Measurements from ENCODE around the gene TENT4B. TPM values are rescaled to one million over a fixed set of nuclear protein-coding genes. Genes with fewer than 3 reads are reported as not detected.

TENT4B gene
- total RNA-seq, 4 donors from 2014 or later: 10.7 to 15.6 (median 13.2) TPM

DNA sequence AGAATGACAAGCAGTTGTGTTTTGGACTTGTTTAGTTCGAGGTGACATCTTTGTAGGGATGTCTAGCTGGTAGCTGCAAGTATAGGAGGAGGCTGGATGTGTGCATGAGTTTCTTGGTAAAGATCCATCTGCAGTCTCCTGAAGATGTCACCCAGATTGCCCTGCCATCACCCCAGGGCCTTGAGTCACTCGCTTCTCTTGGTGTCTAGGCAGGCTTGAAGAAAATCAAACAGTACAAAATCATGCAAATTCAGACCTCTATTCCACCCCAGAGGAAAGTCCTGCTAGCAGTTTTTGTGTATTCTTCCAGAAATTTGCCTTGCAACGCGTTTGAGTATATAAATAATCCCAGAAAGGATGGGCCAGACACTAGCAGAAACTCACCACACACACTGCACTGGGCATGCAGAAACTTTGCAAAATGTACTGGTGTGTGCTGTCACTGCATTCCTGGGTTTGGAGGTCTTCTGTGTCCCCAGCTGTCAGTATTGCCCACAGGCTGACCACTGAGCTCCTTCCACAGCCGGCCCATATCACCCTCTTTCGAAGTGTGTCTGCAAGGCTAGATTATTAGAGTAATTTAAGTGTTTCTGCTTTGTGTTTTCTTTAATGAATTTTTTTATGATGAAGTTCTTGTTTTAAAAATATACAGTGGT, 51.5 kb downstream of the TENT4B start:
- no peak for TF ChIP-seq CTCF (IDR thresholded peaks at IDR 0.05)
- ATAC-seq (ENCODE audit: low FRiP score) (no peak), DNase-seq (ENCODE audit: low spot score) (no peak)

- TF ChIP-seq CTCF (IDR thresholded peaks at IDR 0.05): no peak
- no peak for DNase-seq (ENCODE audit: low spot score)
- ATAC-seq (ENCODE audit: low FRiP score): peak; percentile 41
Measured at GRCh38 chr16:50207652-50208051, 54.5 kb downstream of the TENT4B start.

DNA sequence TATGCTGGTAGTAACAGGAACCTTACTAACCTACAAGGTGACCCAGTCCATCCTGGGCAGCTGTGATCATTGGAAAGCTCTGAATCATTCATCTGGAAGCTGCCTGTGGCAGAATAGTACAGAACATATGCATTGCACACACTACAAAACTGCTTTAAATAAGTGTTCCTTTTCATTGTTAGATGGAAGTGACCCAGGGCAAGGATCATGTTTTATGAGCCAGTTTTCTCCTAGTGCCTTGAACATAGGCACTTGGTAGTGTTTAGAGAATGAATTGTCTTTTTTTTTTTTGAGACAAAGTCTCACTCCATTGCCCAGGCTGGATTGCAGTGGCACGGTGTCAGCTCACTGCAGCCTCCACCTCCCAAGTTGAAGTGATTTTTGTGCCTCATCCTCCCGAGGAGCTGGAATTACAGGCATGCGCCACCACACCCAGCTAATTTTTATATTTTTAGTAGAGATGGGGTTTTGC, 55.4 kb downstream of the TENT4B start:
- ATAC-seq (ENCODE audit: low FRiP score): no peak
- TF ChIP-seq CTCF (IDR thresholded peaks at IDR 0.05): no peak
- DNase-seq (ENCODE audit: low spot score): no peak

DNA sequence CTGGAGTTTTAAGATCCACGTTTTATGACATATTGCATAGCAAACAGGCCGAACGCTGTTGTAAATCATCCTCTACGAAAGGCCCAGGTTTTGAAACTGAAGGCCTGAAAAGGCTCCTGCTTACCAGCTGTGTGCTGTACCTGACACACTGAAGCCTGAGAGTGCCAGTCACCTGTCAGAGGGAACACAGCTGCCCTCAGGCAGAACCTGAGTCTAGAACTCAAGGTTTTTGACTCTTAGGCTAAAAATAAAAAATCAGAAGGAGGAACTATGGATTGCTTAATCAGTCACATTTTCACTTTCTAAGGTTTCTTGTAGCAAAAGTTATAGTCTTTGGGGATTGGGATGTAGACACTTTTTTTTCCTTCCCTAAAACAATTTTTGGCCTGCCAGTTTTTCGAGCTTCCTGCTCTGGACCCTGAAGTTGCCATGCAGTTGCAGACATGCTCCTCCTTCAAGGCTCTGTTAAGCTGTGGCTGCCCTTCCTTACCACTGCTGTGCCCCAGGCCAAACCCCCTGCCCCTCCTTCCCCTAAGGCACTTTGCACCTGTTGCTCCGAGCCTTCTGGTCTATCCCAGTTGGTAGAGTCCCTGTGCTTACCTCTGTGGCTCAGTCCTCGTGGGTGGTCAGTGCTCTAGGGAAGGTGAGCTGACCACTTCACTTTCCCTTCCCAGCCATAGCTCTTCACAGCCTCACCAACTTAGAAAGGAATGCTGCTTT, 56.6 kb downstream of the TENT4B start:
- ATAC-seq (ENCODE audit: low FRiP score) (no peak), DNase-seq (ENCODE audit: low spot score) (no peak)
- no peak for TF ChIP-seq CTCF (IDR thresholded peaks at IDR 0.05)

DNA sequence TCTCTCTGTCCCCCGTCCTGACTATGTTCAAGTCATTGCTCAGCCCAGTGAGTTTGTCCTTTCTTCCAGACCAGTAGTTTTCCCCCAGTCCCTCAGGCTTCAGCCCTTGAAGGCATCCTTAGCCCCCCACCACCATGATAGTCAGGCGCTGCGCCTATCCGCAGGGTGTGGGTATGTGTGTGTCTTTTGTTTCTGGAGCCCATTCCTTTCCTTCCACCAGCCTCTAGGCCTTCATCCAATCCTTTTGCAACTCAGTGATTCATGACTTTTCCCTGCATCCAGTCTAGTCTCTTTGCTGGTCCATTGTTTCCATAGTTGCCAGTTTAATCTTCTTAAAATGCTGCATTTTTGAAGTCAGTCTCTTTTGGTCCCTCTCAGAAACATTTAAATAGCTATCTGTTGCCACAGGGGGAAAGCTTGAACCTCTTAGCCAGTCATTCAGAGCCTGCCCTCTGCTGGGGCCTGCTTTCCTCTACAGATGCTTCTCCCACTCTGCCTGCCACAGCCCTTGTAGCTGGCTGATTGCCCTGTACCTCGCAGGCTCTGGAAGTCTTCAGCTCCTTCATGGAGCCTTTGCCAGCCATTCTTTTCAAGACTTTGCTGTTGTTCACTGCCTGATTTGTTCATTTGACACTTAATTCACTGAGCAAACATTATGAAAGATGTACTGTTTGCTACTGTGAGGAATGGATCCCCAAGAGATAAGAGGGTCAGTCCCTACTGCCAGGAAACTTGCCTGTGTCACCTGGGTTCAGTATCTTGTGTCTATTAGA, 57.3 kb downstream of the TENT4B start:
- DNase-seq (ENCODE audit: low spot score) (no peak), ATAC-seq (ENCODE audit: low FRiP score) (peak; percentile 79)
- no peak for TF ChIP-seq CTCF (IDR thresholded peaks at IDR 0.05)

DNA sequence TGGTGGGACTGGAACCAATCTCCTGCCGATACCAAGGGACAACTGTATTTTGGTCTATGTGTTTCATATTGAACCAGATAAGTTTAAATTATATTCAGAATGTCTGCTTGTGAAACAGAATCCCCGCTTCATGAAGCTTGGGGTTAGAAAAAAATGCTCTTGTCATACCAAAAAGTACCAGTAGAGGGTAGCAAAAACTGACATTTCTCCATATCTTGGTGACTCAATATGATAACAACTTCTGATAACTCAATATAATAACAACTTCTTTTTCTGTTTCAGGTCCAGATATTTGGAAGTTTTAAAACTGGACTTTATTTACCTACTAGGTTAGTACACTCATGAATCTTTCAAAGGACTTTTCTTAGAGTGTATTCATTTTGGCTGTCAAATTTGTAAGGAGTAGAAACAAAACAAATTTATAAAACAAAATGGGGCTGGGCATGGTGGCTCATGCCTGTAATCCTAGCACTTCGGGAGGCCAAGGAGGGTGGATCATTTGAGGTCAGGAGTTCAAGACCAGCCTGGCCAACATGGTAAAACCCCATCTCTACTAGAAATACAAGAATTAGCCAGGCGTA, 60.9 kb downstream of the TENT4B start:
- ATAC-seq (ENCODE audit: low FRiP score): no peak
- DNase-seq (ENCODE audit: low spot score): no peak
- TF ChIP-seq CTCF (IDR thresholded peaks at IDR 0.05): peak in 2 of 3 donors; percentile 38 to 73

All from omental fat pad (tissue), 4 donors.